ENCODE data around the gene WDFY2.
A peak's percentile ranks its signal among the peaks of the same experiment; 100 is the strongest.

WDFY2 gene

GRCh38 chr13:51786425-51787265 is 202.4 kb downstream of the WDFY2 start:
- DNase-seq (ENCODE audit: low read depth in 2 of 3, low spot score in 1 of 3): no peak

GRCh38 chr13:51793570-51794271 is 209.5 kb downstream of the WDFY2 start:
- DNase-seq (ENCODE audit: low read depth in 2 of 3, low spot score in 1 of 3): peak in 2 of 3 donors; percentile 51 to 55

GRCh38 chr13:51794964-51795363 is 210.7 kb downstream of the WDFY2 start:
- no peak for DNase-seq (ENCODE audit: low read depth in 2 of 3, low spot score in 1 of 3)

GRCh38 chr13:51795419-51795818 is 211.2 kb downstream of the WDFY2 start:
- no peak for DNase-seq (ENCODE audit: low read depth in 2 of 3, low spot score in 1 of 3)

GRCh38 chr13:51796546-51796945 is 212.3 kb downstream of the WDFY2 start:
- DNase-seq (ENCODE audit: low read depth in 2 of 3, low spot score in 1 of 3): no peak

GRCh38 chr13:51797664-51798488 is 213.6 kb downstream of the WDFY2 start:
- no peak for DNase-seq (ENCODE audit: low read depth in 2 of 3, low spot score in 1 of 3)

- DNase-seq (ENCODE audit: low read depth in 2 of 3, low spot score in 1 of 3): no peak
Observed at GRCh38 chr13:51799261-51799660, 215.0 kb downstream of the WDFY2 start.

GRCh38 chr13:51800486-51800885 is 216.2 kb downstream of the WDFY2 start:
- no peak for DNase-seq (ENCODE audit: low read depth in 2 of 3, low spot score in 1 of 3)

GRCh38 chr13:51801631-51802099 is 217.4 kb downstream of the WDFY2 start:
- DNase-seq (ENCODE audit: low read depth in 2 of 3, low spot score in 1 of 3): no peak

GRCh38 chr13:51802631-51803418 is 218.6 kb downstream of the WDFY2 start:
- no peak for DNase-seq (ENCODE audit: low read depth in 2 of 3, low spot score in 1 of 3)

GRCh38 chr13:51803422-51804294 is 219.4 kb downstream of the WDFY2 start, which contains the start of gene DHRS12:
TSS of gene DHRS12 (minus strand) at chr13:51804163. CDS start at chr13:51799659, 4,504 bp downstream.
- peak; percentile 64 to 79 (median 68) for DNase-seq (ENCODE audit: low read depth in 2 of 3, low spot score in 1 of 3)

- DNase-seq (ENCODE audit: low read depth in 2 of 3, low spot score in 1 of 3): no peak
Observed at GRCh38 chr13:51804295-51805172, 220.3 kb downstream of the WDFY2 start.

GRCh38 chr13:51805313-51805712 is 221.1 kb downstream of the WDFY2 start:
- DNase-seq (ENCODE audit: low read depth in 2 of 3, low spot score in 1 of 3): no peak

GRCh38 chr13:51805925-51806324 is 221.7 kb downstream of the WDFY2 start:
- DNase-seq (ENCODE audit: low read depth in 2 of 3, low spot score in 1 of 3): no peak

- no peak for DNase-seq (ENCODE audit: low read depth in 2 of 3, low spot score in 1 of 3)
Observed at GRCh38 chr13:51806566-51806965, 222.3 kb downstream of the WDFY2 start.

GRCh38 chr13:51807041-51807440 is 222.8 kb downstream of the WDFY2 start:
- DNase-seq (ENCODE audit: low read depth in 2 of 3, low spot score in 1 of 3): no peak

GRCh38 chr13:51808811-51809210 is 224.5 kb downstream of the WDFY2 start:
- DNase-seq (ENCODE audit: low read depth in 2 of 3, low spot score in 1 of 3): no peak

GRCh38 chr13:51811046-51811445 is 226.8 kb downstream of the WDFY2 start:
- DNase-seq (ENCODE audit: low read depth in 2 of 3, low spot score in 1 of 3): no peak

Data from stimulated activated CD4-positive, alpha-beta T cell treated with anti-CD3 and anti-CD28 coated beads, Interleukin-12 subunit alpha, Interleukin-12 subunit beta, amount 100 ng/mL, for 48 hours (primary cell).